Activated T-cell treated with anti-CD3 and anti-CD28 coated beads, Interleukin-2, amount 50 U/mL, for 72 hours (primary cell): ENCODE data around the gene CRYL1. TPM values are rescaled to one million over a fixed set of nuclear protein-coding genes. Genes with fewer than 3 reads are reported as not detected.

ENCODE experiments used
- ATAC-seq, 2 donors: fragments of 150-1000 bp; cut with Tn5 transposase; replicated peaks in 1 of 2; 2 replicates each; pipeline ENCODE4 v1.10.0; 2021; ENCODE audit warnings: moderate library complexity in 2 of 2, mild to moderate bottlenecking in 1 of 2
- DNase-seq, 2 donors: peaks; one replicate each; pipeline ENCODE4 v3.0.0; 2021 to 2022; ENCODE audit warnings: mixed read lengths in 1 of 2
- H3K27ac Mint-ChIP-seq: one replicate; pipeline ENCODE4 v1.8.0; 2022; ENCODE audit warnings: mild to moderate bottlenecking, moderate library complexity, mixed read lengths
- H3K27me3 Mint-ChIP-seq: one replicate; pipeline ENCODE4 v1.8.0; 2022; ENCODE audit warnings: low read depth, mixed read lengths
- H3K36me3 Mint-ChIP-seq, 2 donors: one replicate each; pipeline ENCODE4 v1.8.0; 2022; ENCODE audit warnings: mixed read lengths in 2 of 2, mild to moderate bottlenecking in 1 of 2; ENCODE audit not compliant: insufficient read depth in 2 of 2
- H3K4me1 Mint-ChIP-seq: one replicate; pipeline ENCODE4 v1.8.0; 2022; ENCODE audit warnings: low read depth, mixed read lengths
- H3K4me3 Mint-ChIP-seq, 2 donors: one replicate each; pipeline ENCODE4 v1.8.0; 2022; ENCODE audit warnings: mild to moderate bottlenecking in 2 of 2, mixed read lengths in 2 of 2, moderate library complexity in 2 of 2
- H3K9me3 Mint-ChIP-seq, 2 donors: one replicate each; pipeline ENCODE4 v1.8.0; 2022; ENCODE audit warnings: mixed read lengths in 2 of 2
- total RNA-seq, 2 donors: library from RNA; stranded (reverse); gene quantifications; one replicate each; pipeline ENCODE4 v1.2.3, GENCODE V29; 2022

Gene CRYL1
- total RNA-seq, 2 donors from 2014 or later = 15.7 to 16.7 TPM

- Mint-ChIP-seq H3K4me3 (no peak overlapping the region), H3K36me3 (no peaks in the 10 kb centered on the region), H3K9me3 (no peaks in the 10 kb centered on the region), H3K27ac (no peak overlapping the region), H3K27me3 (no peaks in the 10 kb centered on the region), H3K4me1 (no peaks in the 10 kb centered on the region)
- DNase-seq (no peak), ATAC-seq (no peak)
These were observed 33.3 kb upstream of the CRYL1 start for GRCh38 chr13:20558982-20559381.

- no peak for ATAC-seq
- no peaks in the 10 kb centered on the region for H3K27me3 Mint-ChIP-seq
- DNase-seq = no peak
- H3K4me3 Mint-ChIP-seq = no peak overlapping the region
- no peaks in the 10 kb centered on the region for H3K4me1 Mint-ChIP-seq
- H3K9me3 Mint-ChIP-seq = no peaks in the 10 kb centered on the region
- no peak overlapping the region for H3K27ac Mint-ChIP-seq
- no peaks in the 10 kb centered on the region for H3K36me3 Mint-ChIP-seq
These were observed 27.7 kb upstream of the CRYL1 start for GRCh38 chr13:20553311-20553710.

GRCh38 chr13:20550799-20551198 lies 25.1 kb upstream of the CRYL1 start:
- no peaks in the 10 kb centered on the region for H3K9me3 Mint-ChIP-seq
- no peak overlapping the region for H3K4me3 Mint-ChIP-seq
- ATAC-seq (no peak), DNase-seq (no peak)
- no peaks in the 10 kb centered on the region for H3K36me3 Mint-ChIP-seq
- H3K4me1 Mint-ChIP-seq = no peaks in the 10 kb centered on the region
- H3K27me3 Mint-ChIP-seq = no peaks in the 10 kb centered on the region
- H3K27ac Mint-ChIP-seq = no peak overlapping the region

DNA sequence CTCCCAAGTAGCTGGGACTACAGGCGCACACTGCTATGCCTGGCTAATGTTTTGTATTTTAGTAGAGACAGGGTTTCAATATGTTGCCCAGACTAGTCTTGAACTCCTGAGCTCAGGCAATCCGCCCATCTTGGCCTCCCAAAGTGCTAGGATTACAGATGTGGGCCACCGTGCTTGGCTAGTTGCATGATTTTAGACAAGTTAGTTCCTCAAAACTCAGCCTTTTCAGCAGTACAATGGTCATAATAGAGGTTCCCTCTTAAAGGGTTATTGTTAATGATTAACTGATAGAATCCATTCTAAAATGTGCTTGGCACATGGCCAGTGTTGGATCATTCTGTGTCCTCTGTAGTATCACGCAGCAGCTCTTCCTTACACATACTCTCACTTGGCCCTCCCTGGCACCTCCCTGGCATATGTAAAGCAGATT lies 21.8 kb upstream of the CRYL1 start:
- DNase-seq = no peak
- no peaks in the 10 kb centered on the region for H3K36me3 Mint-ChIP-seq
- no peaks in the 10 kb centered on the region for H3K4me1 Mint-ChIP-seq
- no peaks in the 10 kb centered on the region for H3K9me3 Mint-ChIP-seq
- no peaks in the 10 kb centered on the region for H3K27me3 Mint-ChIP-seq
- H3K27ac Mint-ChIP-seq = no peak overlapping the region
- no peak for ATAC-seq
- no peak overlapping the region for H3K4me3 Mint-ChIP-seq

GRCh38 chr13:20546556-20546955 lies 20.9 kb upstream of the CRYL1 start:
- Mint-ChIP-seq H3K9me3 (no peaks in the 10 kb centered on the region), H3K27ac (no peak overlapping the region), H3K4me1 (no peaks in the 10 kb centered on the region), H3K36me3 (no peaks in the 10 kb centered on the region), H3K4me3 (no peak overlapping the region), H3K27me3 (no peaks in the 10 kb centered on the region)
- DNase-seq (no peak), ATAC-seq (no peak)

DNA sequence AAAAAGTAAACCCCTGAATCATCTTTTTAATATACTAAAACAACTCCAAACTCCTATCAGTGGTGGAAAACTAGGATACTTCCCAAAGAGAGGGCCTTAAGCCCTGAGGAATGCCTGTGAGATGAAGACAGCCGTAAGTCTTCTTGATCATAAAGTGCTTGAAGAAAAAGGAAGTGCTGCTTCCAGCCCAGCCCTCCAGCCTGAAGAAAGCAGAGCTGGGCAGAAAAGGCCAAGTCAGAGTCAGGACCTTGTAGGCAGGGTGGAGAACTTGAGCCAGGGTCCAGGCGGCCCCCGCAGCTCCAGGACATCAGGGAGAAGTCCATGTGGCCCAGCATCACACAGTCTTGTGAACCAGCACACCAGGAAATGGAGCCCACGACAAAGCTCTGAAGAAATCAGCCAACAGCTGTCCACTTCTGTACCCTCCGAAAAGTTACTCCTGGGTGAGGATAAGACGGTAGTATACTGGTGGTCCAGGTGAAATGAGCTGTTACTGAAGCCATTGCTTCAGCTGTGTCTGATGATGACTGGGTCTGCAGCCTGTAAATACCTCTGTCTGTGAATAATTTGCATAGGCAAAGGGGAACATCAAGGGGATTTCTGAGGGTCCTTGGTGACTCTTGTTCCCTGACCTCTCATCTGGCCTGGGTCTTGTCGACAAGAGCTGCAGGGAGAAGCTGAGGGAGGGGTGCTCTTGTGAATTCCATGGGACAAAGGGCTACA lies 18.7 kb upstream of the CRYL1 start:
- Mint-ChIP-seq H3K36me3 (no peaks in the 10 kb centered on the region), H3K4me3 (no peak overlapping the region), H3K27me3 (no peaks in the 10 kb centered on the region), H3K9me3 (no peaks in the 10 kb centered on the region), H3K27ac (no peak overlapping the region), H3K4me1 (no peaks in the 10 kb centered on the region)
- ATAC-seq (no peak), DNase-seq (no peak)

- no peaks in the 10 kb centered on the region for H3K4me1 Mint-ChIP-seq
- H3K27me3 Mint-ChIP-seq = no peaks in the 10 kb centered on the region
- peaks cover 1 to 3% of the 10 kb centered on the region in 2 donors for H3K36me3 Mint-ChIP-seq
- ATAC-seq (no peak), DNase-seq (no peak)
- peaks cover 0 to 6% of the 10 kb centered on the region in 2 donors for H3K9me3 Mint-ChIP-seq
- H3K4me3 Mint-ChIP-seq = no peak overlapping the region
- no peak overlapping the region for H3K27ac Mint-ChIP-seq
These were observed 11.3 kb upstream of the CRYL1 start for GRCh38 chr13:20536992-20537391.

DNA sequence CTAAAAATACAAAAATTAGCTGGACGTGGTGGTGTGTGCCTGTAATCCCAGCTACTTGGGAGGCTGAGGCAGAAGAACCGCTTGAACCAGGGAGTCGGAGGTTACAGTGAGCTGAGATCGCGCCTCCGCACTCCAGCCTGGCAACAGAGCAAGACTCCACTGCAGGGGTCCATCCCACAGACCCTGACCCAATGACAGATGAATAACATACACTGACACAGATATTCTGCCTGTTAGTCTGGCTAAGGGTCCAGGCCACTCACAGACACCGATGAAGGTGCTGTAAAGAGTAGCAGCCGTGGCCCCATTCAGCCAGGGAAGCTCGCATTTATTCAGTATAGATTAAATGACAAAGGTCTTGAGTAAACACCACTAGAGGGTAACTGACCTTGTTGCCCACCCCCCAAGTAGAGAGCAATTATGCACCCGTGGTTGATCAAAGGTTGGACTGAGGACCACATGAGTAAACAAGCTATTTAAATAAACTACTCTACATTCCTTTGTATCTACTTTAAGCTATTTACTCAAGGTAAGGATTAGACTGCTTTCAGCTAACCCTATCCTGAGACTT lies 8.5 kb upstream of the CRYL1 start:
- no peak for DNase-seq
- no peak overlapping the region for H3K4me3 Mint-ChIP-seq
- ATAC-seq = no peak
- no peaks in the 10 kb centered on the region for H3K4me1 Mint-ChIP-seq
- peaks cover 7% of the 10 kb centered on the region for H3K27me3 Mint-ChIP-seq
- H3K36me3 Mint-ChIP-seq = peaks cover 3 to 5% of the 10 kb centered on the region in 2 donors
- no peak overlapping the region for H3K27ac Mint-ChIP-seq
- H3K9me3 Mint-ChIP-seq = peaks cover 2 to 6% of the 10 kb centered on the region in 2 donors

DNA sequence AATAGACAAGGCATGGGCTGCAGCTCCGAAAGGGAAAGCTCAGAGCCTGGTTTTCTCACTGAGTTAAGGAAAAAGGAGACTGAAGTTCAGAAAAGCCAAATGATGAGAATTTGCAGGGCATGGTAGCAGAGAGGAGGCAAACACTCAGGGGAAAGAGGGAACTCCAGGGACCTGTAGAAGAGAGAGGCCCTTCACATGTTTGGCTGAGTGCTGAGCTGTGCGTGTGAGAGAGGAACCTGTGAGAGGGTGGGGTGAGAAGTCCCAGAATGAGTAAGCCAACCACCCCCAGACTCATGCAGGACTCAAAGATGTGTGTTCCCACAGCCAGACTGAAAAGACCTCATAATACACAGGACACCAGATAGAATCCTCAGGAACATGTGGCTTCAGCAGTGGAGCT lies 2.8 kb upstream of the CRYL1 start:
- Mint-ChIP-seq H3K36me3 (peaks cover 0 to 4% of the 10 kb centered on the region in 2 donors), H3K9me3 (peaks cover 1 to 2% of the 10 kb centered on the region in 2 donors), H3K27me3 (peaks cover 7% of the 10 kb centered on the region), H3K27ac (no peak overlapping the region), H3K4me1 (peaks cover 30% of the 10 kb centered on the region), H3K4me3 (peak overlapping the region in 1 of 2 donors; percentile 7)
- ATAC-seq = peak; percentile 20 to 21
- DNase-seq = peak; percentile 29 to 38

DNA sequence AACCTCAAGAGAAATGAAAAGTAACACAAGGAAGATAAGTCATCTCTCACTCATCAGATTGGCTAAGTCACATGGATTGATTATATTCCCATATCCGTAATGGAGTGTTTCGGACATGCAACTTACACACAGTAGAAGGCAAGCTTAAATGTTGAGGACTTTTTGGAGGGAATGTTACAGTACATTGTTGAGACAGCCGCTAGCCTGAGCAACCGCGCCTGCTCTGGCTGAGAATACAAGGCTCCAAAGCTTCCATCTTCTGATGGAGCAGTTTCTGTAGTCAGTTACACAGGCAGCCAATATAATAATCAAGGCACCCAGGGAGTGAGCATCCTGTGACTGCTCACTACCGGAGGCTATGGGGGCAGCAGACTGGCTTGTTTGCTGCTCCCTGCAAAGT lies 1.0 kb upstream of the CRYL1 start:
- ATAC-seq (no peak), DNase-seq (no peak)
- Mint-ChIP-seq H3K9me3 (peaks cover 0 to under 1% of the 10 kb centered on the region in 2 donors), H3K4me3 (peak overlapping the region; percentile 81 to 85), H3K4me1 (peaks cover 34% of the 10 kb centered on the region), H3K36me3 (peaks cover 0 to 3% of the 10 kb centered on the region in 2 donors), H3K27me3 (peaks cover 5% of the 10 kb centered on the region), H3K27ac (peak overlapping the region; percentile 29)

- Mint-ChIP-seq H3K4me1 (peaks cover 34% of the 10 kb centered on the region), H3K27ac (no peak overlapping the region), H3K4me3 (peak overlapping the region; percentile 85 to 92), H3K27me3 (no peaks in the 10 kb centered on the region), H3K36me3 (no peaks in the 10 kb centered on the region), H3K9me3 (no peaks in the 10 kb centered on the region)
- ATAC-seq (peak; percentile 9 to 16), DNase-seq (peak; percentile 20 to 37)
These were observed 485 bp downstream of the CRYL1 start for GRCh38 chr13:20525144-20525600.

DNA sequence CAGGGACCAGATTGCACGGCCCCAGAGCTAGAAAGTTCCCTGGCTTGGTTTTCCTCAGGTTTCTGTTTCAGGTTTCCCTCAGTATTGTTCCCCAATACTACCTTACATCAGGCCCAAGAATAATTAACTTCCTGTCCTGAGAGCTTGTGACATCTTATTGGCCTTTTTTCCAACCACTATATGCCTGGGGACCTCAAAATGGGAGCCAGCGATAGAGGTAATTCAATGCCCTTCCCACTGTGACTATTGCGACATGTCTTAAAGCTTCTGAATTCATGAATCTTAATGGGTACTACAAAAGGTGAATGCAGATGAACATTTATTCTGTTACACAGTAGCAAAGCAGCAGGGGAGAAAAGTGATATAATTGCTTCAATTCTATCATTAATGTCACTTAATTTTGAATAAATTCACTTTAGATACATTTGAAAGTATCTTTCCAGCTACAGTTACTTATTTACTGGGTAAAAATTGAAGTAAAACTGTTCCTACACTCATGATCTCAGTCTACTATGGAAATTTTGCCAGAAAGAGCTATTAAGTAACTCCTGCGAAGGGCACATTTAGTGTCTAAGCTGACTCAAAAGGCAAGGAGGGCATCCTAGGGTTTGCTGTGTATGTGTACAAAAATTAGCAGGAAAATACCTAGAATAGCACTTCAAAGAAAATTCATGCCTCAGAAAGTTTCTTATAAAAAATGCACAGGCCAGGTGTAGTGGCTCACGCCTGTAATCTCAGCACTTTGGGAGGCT lies 4.1 kb downstream of the CRYL1 start:
- H3K4me1 Mint-ChIP-seq = peaks cover 23% of the 10 kb centered on the region
- DNase-seq (no peak), ATAC-seq (no peak)
- no peaks in the 10 kb centered on the region for H3K9me3 Mint-ChIP-seq
- H3K27ac Mint-ChIP-seq = no peak overlapping the region
- H3K4me3 Mint-ChIP-seq = no peak overlapping the region
- H3K36me3 Mint-ChIP-seq = peaks cover 0 to 2% of the 10 kb centered on the region in 2 donors
- no peaks in the 10 kb centered on the region for H3K27me3 Mint-ChIP-seq

GRCh38 chr13:20519875-20520274 lies 5.8 kb downstream of the CRYL1 start:
- DNase-seq (no peak), ATAC-seq (no peak)
- no peak overlapping the region for H3K27ac Mint-ChIP-seq
- H3K4me3 Mint-ChIP-seq = no peak overlapping the region
- peaks cover 18% of the 10 kb centered on the region for H3K4me1 Mint-ChIP-seq
- no peaks in the 10 kb centered on the region for H3K9me3 Mint-ChIP-seq
- H3K27me3 Mint-ChIP-seq = no peaks in the 10 kb centered on the region
- peaks cover 0 to 2% of the 10 kb centered on the region in 2 donors for H3K36me3 Mint-ChIP-seq
